ENCODE results near the gene FGFR2.

- TF ChIP-seq GATA2 (IDR thresholded peaks at IDR 0.05; ENCODE audit: low read depth, low read length) (no peak), GATA3 (IDR thresholded peaks at IDR 0.05; ENCODE audit: low read depth, low read length) (no peak)
Measured at GRCh38 chr10:121577568-121577967, 20.7 kb downstream of the FGFR2 start.
